GM21737 (cell line): Measurements from ENCODE around the gene MAP4K3.

Experiments
- ATAC-seq: cut with Tn5 transposase; IDR thresholded peaks from one replicate; pipeline ENCODE4 v1.9.1; 2021; ENCODE audit warnings: mild to moderate bottlenecking, moderate library complexity; ENCODE audit not compliant: unreplicated experiment

Gene MAP4K3

GRCh38 chr2:39213015-39213414 lies 224.1 kb downstream of the MAP4K3 start:
- ATAC-seq = no peak

- ATAC-seq = no peak
Observed at GRCh38 chr2:39210846-39211245, 226.2 kb downstream of the MAP4K3 start.

- ATAC-seq = no peak
Observed at GRCh38 chr2:39203382-39203781, 233.7 kb downstream of the MAP4K3 start.

GRCh38 chr2:39202639-39203369 lies 234.3 kb downstream of the MAP4K3 start:
- no peak for ATAC-seq
